Measurements from ENCODE around the gene SAMD13.

The SAMD13 gene

GRCh38 chr1:84347271-84347931 lies 45.9 kb downstream of the SAMD13 start:
- DNase-seq = no peak

GRCh38 chr1:84347932-84348555 lies 46.5 kb downstream of the SAMD13 start:
- no peak for DNase-seq

GRCh38 chr1:84348759-84349158 lies 47.3 kb downstream of the SAMD13 start:
- DNase-seq = no peak

DNA sequence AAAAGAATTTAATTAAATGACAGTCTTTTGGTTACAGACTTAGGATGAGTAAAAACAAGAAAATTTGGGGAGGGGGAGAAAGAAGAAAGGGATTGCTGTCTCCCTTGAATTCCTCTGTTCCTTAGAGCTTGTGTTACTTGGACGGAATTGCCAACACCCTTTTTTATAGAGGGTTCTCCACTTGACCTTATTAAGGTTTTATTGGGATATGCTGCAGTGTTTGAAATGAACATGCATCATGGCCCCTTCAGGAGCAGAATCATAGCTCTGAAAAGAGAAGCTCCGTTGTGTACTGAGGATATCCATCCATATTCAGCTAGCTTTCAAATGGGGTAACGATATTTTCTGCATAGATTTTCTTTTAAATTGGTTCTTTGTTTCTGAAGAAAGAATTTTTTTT lies 48.6 kb downstream of the SAMD13 start:
- DNase-seq = no peak

GRCh38 chr1:84350550-84350949 lies 49.0 kb downstream of the SAMD13 start:
- no peak for DNase-seq

- no peak for DNase-seq
These were observed 51.0 kb downstream of the SAMD13 start for GRCh38 chr1:84352298-84353106.

DNA sequence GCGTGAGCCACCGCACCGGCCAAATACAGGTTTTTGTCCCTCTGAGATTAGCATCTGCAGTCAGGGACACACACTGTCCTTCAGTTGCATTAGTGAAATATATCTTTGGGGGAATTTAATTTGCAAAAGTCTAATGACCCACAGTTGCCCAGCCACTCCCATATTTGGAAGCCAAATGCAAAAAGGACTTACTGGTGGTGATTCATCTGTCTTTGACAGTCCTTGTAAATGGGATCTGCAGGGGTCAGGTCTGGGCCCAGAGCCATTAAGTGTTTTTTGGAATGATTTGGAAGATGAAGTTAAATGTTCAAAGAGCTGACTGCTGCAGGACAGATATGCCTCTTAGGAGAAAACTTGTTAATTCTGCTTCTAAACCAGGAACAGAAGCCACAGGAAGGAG lies 52.2 kb downstream of the SAMD13 start:
- no peak for DNase-seq

- DNase-seq = no peak
These were observed 54.0 kb downstream of the SAMD13 start for GRCh38 chr1:84355556-84355955.

GRCh38 chr1:84356881-84357280 lies 55.4 kb downstream of the SAMD13 start:
- no peak for DNase-seq

GRCh38 chr1:84358695-84359094 lies 57.2 kb downstream of the SAMD13 start:
- no peak for DNase-seq

DNA sequence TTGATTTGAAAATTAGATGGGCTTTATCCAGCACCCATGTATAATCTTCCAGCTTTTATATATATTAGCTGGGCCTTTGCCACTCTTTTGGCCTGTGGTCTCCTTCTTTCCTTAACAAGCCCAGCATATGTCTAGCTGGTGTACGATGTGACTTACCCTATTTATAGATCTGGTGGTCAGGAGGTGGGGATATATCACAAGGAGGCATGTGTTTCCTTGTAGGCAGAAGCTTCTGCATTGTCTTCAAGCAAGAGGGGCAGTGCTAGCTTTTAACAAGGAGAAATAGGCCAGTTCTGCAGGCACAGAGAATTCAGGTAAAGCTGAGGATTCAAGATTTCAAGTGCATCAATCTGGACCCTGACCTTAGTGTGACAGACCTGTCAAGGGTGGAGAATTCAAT lies 58.8 kb downstream of the SAMD13 start:
- no peak for DNase-seq

- DNase-seq = no peak
These were observed 60.3 kb downstream of the SAMD13 start for GRCh38 chr1:84361796-84362195.

DNA sequence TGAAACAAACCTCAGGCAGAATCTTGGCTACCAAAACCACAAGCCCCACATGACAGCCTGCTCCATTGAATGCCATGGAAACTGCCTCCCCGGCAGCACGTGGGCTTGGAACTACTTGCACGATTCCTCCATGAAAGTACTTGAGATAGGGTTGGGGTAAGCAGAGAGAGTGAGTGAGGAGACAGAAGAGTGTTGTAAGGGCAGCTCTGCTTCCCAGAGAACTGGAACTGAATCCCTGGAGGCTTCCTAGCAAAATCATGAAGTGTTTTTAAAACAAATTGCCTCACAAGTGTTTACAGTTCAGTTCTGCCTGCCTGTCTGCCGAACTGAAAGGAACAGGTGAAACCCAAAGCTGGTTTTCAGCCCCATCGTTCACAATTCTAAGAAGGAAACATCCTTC lies 61.5 kb downstream of the SAMD13 start:
- no peak for DNase-seq

DNA sequence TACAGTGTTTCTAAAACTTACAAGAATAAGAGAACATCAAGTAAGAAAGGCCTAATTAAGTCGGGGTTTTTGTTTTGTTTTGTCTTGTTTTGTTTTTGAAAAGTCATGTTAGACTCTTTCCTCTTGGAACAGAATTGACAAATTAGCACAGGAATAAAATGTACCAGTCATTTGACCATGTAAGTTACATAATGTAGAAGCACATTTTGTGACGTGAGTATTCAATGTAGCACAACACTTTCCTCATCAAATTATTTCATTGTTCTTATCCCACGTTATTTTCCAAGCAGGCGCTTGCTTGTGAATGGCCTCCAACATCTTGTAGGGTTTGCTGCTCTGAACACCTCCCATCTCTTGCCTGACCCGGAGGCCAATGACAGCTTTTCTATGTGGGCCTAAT lies 62.1 kb downstream of the SAMD13 start:
- no peak for DNase-seq

GRCh38 chr1:84365225-84366221 lies 64.0 kb downstream of the SAMD13 start:
- DNase-seq = no peak

- DNase-seq = no peak
These were observed 65.3 kb downstream of the SAMD13 start for GRCh38 chr1:84366786-84367185.

DNA sequence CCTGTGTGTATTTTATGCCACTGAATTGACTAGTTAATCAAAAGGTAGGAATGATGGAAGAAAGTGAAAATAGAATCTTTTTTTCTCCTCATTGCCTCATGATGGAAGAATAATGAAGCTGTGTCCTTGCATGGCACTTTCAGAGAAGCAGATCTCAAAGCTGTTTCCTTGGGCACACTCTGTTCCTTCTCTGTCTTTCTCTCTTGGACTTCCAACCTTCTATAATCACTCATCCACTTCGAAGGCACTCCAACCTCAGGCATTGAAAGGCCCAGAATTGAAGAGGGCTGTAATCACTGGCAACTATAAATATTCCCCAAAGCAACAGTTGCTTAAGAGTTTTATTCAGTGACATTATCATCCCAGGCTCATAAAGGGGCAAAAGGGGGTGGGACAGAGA lies 65.7 kb downstream of the SAMD13 start:
- no peak for DNase-seq

GRCh38 chr1:84368441-84368840 lies 66.9 kb downstream of the SAMD13 start:
- DNase-seq = no peak

GRCh38 chr1:84370266-84370665 lies 68.8 kb downstream of the SAMD13 start:
- no peak for DNase-seq

- no peak for DNase-seq
These were observed 69.4 kb downstream of the SAMD13 start for GRCh38 chr1:84370831-84371394.

DNA sequence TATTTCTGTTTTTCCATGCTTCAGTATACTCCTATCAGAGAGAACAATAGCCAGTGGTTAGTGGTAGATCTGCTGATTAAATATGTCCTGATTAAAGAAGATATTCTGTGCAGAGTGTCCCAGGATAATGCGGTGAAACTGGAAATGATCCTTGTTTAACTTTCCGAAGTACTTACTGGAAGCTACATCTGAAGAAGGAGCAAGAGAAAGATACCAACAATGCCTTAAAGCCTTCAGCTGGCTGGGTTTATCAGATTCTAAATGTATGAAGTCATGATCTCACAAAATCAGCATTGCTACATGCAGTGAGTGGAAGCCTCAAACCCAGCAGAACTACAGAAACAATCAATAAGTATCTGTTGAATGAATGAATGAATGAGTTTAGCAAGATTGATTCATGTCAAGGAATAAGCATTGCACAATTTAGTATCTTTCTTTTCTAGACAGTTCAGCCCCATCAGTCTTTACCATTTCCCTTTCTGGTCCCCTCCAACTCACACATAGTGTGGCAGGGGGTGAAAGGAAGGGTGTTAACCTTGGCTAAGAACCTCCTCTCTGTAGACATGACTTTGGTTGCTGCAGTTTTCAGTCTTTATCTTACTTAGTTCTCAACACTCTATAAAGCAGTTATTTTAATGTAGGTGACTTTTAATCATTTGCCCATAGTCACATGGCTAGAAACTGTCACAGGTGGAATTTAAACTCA lies 72.1 kb downstream of the SAMD13 start:
- no peak for DNase-seq

Measured in stimulated activated naive CD4-positive, alpha-beta T cell (primary cell).